HG02870 (cell line): ENCODE measurements around the gene IGSF23.

Experiments
- ATAC-seq: cut with Tn5 transposase; IDR thresholded peaks from one replicate; pipeline ENCODE4 v1.9.1; 2021; ENCODE audit warnings: mild to moderate bottlenecking, moderate library complexity; ENCODE audit not compliant: unreplicated experiment

IGSF23 gene, protein sequence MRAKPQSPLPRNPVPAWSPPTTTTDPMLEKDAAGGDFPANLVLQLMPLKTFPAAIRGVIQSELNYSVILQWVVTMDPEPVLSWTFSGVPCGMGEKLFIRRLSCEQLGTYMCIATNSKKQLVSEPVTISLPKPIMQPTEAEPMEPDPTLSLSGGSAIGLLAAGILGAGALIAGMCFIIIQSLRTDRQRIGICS

DNA sequence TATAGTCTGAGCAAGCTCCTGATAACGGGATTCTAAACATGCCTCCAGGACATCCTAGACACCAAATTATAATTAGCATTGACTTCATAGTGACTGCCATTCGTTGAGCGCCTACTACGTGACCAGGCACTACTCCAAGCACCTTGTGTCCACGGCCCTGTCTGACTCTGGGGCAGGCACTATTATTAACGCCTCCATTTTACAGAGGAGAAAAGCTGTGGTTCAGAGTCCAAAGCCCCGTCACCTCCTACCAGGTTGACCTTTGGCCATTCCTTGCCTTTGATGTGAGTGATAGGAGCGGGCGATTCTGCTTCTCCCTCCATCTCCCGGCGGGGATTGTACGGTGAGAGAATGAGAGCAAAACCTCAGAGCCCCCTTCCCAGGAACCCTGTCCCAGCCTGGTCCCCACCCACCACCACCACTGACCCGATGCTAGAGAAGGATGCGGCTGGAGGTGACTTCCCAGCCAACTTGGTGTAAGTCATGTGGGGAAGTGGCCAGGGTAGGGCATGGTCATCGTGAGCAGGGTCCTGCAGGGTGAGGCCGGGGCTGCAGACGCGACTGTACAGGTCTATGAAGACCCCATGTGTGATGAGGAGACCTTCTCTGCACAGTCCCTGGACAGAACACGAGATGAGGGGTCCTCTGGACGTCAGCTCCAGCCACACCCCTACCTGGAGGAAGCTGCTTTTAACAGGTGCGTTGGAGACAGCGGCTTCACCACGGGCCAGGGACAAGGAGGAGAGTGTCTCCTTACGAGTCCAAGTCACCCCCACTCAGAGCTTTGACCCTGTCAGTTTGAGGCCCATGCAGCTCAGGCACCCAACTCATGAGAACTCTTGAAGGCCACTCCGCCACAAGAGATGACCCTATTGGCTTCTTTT, at the start of gene IGSF23:
TSS of gene IGSF23 (plus strand) at position 269 of the 884 bp plus-strand sequence. CDS start at position 352, 83 bp downstream.
- no peak for ATAC-seq

DNA sequence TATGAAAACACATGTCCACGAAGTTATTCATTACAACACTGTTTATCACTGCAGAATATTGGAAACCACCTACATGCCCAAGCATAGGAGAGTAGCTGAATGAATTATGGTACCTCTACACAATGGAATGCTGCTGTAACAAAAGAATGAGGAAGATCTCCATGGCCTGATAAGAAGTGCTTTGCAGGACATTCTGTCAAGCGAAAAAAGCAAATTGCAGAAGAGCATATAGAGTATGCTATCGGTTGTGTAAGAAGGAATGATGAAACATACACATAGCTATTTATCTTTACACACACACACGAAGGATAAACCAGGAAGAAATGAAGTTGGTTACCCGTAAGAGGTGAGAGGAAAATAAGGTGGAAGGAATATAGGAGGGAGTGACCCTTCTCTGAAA, 46.4 kb upstream of the IGSF23 start:
- ATAC-seq, result no peak

DNA sequence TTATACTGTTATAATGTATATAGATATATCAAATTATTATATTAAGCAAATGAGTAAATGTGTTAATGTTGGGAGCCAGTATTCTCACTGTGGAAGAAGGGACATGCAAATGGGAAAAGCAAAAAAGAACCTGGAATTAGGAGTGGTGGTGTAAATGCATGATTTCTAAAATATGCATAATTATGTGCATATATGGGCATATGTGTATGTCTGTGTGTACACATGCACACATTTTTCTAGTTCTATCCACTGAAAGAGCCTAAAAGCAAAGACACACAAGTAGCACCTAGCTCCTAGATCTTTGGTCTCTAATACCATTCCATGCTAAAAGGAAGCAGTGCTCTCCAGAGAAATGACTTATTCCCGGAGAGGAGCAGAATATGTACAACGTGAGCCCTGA, 45.6 kb upstream of the IGSF23 start:
- no peak for ATAC-seq

DNA sequence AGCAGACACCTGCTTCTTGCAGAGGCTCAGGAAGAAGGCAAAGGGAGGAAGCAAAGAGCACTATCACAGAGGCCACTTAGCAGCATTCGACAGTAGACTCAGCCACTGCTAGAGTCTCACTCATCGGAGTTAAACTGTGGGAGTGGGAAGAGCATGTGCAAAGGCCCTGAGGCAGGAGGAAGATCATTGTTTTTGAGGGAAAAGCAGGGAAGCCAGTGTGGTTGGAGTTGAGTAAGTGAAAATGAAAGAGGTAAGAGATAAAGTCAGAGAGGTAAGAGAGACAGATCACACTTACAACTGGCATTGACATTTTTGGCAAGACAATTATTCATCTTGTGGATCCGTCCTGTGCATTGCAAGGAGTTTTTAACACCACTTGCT, 42.8 kb upstream of the IGSF23 start:
- no peak for ATAC-seq

DNA sequence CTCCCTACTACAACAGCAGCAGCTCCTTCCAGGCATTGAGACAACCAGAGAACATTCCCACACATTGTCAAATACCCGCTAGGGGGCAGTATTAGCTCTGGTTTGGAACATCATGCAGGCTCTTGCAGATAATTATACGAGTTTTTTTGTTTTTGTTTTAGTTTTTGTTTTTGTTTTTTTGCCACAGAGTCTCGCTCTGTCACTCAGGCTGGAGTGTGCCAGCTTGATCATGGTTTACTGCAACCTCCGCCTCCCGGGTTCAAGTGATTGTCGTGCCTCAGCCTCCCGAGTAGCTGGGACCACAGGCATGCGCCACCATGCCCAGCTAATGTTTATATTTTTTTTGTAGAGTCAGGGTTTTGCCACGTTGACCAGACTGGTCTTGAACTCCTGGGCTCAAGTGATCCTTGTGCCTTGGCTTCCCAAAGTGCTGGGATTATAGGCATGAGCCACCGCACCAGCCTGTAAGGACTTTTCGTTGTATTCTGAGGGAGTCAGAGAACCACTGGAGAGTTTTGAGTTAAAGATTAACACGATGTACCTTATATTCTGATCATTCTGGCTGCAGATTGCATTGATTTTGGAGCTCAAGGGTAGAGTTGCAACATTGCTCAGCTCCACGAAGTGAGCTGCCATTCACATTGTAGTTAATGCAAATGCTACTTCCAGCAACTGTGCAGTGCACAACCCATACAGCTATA, 42.2 kb upstream of the IGSF23 start:
- no peak for ATAC-seq

DNA sequence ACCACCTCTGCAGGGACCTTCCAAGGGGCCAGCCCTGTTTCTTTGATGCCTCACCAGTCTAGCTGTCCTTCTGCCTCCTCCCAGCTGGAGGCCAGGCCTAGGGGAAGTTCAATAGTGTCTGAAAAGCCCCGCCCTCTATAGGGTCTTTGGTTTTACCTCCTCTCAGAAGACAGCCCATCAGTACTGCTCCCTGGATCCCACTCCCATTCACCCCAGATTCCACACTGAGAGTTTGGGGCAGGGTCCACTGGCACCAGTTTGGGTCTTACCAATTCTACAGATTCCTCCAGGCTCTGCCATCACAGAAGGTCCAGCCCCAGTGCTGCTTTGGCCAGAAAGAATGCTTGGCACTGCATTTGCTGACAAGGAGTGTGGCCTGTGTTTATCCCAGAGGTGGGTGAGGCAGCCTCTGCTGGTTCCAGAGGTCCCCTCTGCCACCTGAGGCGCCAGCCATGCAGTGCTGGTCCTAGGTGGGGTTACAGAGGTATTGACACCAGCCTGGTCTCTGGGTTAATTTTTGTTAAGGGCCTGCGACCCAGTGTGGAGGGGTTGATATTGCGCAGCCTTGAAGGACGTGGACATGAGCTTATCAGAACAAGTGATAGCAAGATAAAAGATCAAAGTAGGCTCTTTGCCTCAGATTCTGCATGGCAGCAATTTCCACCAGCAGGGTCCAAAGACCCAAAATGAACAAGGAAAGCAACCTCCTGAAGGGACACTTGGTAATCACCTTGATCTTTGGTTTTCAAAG, 41.4 kb upstream of the IGSF23 start:
- no peak for ATAC-seq

DNA sequence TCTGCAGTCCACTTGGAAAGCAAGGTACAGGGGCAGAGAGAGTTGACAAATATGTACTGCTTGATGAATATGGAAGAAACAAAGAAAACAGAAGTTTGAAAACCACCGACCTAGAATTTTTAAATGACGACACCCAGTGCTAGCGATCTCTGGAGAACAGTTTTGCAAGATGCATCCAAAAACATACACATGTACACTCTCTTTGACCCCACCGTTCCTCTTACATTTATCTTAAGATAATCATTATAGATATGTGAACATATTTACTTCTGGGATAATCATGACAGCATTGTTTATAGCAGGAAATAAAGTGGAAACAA, 40.8 kb upstream of the IGSF23 start:
- no peak for ATAC-seq

DNA sequence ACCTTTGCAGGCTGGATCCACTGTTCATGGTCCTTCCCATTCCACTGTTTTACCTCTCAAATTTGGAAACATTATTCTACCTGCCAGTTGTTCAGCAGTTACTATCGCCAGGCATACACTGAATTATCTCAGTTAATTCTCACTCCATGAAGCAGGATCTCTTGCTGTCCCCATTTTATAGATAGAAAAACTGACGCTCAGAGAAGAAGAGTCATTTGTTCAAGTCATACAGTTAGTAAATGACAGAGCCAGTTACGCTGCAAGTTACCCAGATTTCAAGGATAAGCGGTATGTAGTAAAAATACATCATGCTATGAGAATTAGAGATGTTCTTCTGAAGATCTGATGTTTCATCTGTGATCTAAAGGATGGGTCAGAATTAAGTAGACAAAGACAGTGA, 40.2 kb upstream of the IGSF23 start:
- ATAC-seq, result no peak

DNA sequence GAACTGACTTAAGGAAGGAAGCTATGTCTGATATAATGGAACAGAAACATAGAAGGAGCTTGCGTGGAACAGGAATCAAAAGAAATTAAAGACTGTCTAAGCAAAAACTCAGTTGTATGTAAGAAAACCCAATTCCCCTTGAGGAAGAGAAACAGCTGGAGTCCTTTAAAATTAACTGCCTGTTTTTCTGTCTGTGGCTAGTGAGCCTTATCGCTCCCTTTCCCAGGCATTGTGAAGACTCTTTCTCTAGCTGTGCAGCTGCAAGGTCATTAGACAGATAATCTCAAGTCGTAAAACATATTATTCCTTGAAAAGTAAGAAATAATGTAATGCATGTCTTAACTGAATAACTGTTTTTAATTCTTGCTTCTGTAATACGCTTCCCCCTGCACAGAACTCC, 39.7 kb upstream of the IGSF23 start:
- ATAC-seq, result no peak

DNA sequence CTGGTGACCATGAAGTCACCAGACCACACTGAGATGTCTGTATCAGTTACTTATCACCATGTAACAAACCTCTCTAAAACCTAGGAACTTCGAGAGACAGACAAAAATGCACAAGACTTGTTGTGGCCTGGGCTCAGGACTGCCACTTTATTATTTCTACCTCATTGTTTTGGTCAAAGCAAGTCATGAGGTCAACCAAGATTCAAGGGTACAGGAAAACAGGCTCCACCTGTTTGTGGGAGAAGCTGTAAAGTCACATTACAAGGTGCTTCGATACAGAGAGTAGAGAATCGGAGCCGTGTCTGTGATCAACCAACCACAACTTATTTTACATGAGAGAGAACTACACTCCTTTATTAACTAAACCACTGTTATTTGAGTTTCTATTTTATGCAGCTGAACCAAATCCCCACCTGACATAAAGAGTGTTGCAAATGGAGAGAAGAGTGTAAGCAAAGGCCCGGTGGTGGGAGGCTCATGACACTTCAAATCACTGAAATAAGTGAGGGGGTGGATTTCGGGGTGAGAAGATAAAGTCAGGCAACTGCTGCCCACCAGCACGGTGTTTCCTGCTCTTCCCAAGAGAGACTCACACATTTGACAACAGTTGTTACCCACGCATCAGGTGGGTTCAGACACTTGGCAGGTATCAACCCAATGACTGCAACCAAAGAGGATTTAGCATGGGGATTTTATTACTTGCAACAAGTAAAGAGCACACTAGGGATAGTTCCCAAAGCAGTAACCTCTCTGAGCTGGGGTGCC, 39.0 kb upstream of the IGSF23 start:
- ATAC-seq, result no peak

DNA sequence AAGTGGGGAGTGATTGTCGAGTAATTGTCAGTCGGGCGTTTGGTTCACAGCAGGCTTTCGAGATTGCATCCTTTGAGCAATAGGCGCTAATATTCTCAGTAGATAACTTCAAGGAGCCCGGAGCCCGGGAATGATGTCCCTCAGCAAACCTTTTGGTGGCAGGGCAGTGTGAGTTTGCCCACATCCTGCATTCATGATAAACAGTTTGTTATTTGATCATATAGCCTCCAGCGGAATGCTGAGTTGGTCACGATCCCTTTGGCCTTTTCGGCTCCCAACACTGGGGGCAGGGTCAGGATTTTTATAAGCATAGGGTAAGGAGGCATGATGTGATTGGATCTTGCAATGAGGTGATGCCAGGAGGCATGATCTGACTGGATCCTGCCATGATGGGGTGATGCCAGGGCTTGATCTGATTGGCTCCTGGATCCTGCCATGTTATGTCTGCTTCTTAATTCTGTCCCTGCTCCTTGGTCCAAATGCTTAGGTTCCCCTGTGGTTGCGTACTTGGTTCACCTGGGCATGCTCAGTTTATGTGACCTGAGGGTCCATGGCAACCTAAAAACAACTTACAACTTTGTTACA, 38.2 kb upstream of the IGSF23 start:
- ATAC-seq, result no peak

DNA sequence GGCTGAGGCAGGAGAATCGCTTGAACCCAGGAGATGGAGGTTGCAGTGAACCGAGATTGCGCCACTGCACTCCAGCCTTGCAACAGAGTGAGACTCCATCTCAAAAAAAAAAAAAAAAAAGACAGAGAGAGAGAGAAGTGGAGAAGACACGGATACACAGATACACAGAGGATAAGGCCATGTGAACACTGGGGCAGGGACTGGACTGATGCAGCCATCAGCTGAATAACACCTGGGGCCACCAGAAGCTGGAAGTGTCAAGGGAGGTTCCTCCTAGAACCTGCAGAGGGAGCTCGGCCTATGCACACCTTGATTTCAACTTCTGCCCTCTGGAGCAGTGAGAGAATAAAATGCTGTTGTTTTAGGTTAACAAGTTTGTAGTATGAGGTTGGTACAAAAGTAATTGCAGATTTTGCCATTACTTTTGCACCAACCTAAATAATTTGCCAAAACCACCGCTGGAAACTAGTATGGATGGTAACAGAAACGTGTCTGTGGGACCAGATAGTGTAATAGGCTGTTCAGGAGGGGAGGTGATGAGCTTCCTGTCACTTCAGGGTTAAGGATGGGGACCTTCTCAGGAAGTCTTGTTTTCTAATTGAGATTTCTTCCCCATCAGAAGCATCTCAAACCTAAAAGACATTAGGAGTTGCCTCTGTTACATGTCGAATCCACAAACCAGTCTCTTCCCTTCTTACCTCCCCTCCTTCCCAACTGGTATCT, 36.4 kb upstream of the IGSF23 start:
- ATAC-seq, result no peak

DNA sequence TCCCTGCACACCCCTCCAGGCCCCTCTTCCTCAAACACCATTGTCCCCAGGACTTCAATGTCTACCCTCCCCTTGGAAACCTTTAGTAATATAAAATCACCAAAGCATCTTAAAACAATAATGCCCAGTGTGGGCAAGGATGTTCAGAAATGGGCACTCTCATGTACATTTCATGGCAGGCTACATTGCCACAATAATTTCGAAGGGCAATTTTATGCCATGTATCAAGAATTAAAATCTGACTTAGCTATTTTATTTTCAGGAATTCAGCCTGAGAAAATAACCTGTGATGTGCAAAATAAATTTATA, 35.8 kb upstream of the IGSF23 start:
- no peak for ATAC-seq

DNA sequence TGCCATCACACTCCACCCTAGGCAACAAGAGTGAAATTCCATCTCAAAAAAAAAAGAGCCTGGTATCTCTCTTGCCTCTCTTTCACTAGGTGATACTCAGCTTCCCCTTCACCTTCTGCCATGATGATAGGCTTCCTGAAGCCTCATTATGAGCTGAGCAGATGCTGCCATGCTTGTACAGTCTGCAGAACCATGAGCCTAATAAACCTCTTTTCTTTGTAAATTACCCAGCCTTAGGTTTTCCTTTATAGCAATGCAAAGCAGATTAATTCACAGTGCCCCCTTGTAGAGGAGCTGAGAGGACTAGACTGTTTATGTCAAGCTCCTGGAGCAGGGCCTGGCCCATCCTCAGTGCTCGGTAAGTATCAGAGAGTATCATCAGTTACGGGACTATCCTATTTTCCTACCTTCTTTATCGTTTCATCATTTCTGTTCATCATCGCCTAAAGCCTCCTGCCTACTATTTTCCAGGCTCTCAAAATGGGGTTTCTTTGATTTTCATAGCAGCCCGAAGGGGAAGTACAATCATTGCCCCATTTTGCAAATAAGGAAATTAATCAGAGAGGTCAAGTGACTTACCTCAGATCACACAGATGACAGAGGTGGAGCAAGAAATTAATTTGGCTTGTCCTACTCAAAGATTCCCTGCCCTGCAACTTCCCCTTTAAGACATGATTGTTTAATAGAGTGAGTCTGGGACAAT, 33.5 kb upstream of the IGSF23 start:
- no peak for ATAC-seq

DNA sequence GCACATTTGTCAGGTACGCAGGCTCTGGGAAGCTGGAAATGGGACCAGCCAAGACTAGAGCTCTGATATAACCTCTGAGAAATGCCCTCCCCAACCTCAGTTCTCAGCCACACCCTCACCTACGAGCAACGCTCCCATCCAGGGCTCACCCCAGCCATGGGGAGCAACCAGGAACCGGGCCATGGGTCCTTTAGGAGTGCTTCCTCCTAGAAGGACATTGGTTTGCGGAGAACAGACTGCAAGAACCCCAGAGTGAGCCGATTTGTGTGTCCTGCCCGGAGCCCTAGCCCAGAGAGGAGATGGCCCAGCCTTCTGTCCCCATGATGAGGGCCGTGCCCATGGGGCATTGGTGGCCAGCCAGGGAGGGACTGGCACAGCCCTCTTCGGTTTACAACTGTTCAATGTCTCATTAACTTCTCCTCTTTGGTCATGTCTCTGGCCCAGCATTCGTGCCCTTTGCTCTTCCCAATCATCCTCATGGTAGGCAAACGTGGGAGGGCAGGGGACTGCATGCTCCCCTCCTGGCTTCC, 32.9 kb upstream of the IGSF23 start:
- ATAC-seq, result no peak

DNA sequence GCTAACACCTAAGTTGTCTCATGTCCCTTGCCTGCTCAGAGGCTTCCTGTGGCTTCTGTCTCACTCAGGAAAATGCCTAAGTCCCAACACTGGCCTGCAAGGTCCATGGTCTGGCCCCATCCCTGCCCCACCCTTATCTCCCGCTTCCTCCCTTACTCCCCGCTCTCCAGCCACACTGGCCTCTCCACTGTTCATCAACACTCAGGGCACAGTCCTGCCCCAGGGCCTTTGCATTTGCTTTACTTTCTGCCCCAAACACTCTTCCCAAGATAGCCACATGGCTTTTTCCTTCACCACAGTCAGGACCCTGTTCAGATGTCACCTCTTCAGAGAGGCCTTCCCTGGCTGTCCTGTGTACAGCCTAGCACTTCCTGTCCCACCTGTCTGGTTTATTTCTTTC, 32.1 kb upstream of the IGSF23 start:
- no peak for ATAC-seq

DNA sequence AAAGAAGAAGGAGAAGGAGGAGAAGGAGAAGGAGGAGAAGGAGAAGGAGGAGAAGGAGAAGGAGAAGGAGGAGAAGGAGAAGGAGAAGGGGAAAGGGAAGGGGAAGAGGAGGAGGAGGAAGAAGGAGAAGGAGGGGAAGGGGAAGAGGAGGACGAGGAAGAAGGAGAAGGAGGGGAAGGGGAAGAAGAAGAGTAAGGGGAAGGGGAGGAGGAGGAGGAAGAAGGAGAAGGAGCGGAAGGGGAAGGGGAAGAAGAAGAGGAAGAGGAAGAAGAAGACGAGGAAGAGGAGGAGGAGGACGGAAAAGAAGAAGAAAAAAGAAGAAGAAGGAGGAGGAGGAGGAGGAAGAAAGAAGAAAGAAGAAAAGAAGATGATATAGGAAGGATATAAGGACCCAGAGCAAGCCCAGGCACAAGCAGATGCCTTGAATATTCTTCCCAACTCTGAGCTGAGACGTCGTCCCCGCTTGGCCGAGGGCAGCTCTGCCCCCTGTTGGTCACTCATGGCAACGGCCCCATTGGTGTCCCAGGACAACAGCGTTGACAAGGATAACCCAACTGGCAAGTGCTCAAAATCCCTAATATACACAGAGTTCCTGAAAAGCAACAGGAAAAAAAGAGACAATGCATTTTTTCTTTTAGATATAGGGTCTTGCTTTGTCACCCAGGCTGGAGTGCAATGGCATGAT, 30.6 kb upstream of the IGSF23 start:
- ATAC-seq, result no peak

DNA sequence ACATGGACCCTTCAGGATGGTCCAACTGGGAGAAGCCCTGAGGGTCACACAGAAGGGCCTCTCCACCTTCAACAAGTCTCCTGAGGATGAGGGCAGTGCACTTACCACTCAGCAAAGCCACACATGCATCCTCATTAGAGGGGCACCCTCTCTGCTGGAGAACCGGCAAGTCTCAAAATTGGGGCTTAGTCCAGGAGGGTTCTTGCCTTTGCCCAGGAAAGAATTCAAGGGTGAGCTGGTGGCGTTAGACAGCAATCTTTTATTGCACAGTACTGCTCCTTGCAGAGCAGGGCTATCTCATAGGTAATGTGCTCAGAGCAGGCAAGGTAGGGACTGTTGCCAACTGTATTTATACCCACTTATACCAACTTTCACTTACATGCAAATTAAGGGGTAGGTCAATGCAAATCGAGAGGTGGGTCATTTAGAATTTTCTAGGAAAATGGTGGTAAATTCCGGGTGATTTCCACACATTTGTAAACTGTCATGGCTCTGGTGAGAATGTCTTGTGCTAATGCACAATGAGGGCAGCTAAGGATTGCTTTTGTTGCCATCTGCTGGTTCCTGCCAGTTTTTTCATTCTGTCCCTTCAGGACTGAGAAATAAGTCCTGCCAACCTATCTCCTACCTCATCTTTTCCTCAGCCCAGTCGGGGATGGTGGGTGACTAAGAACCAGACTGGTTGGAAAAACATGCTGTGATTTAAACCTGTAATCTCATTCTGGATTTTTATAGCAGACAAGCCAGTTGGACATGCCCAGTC, 27.8 kb upstream of the IGSF23 start:
- ATAC-seq, result no peak
